Inflammatory macrophage treated with lipopolysaccharide for 4 hours (primary cell): ENCODE measurements around the gene BBS9.

ENCODE experiments used
- DNase-seq: peaks from one replicate; pipeline ENCODE4 v3.0.0-alpha.2; 2020

Gene BBS9

GRCh38 chr7:33563651-33564050 lies 434.3 kb downstream of the BBS9 start:
- DNase-seq = no peak

- no peak for DNase-seq
These were observed 448.8 kb downstream of the BBS9 start for GRCh38 chr7:33578166-33578565.

GRCh38 chr7:33578881-33579672 lies 449.7 kb downstream of the BBS9 start:
- no peak for DNase-seq

- DNase-seq = no peak
These were observed 450.3 kb downstream of the BBS9 start for GRCh38 chr7:33579673-33579960.

GRCh38 chr7:33581236-33581635 lies 451.9 kb downstream of the BBS9 start:
- DNase-seq = no peak

GRCh38 chr7:33582104-33582503 lies 452.7 kb downstream of the BBS9 start:
- DNase-seq = no peak

GRCh38 chr7:33582533-33582932 lies 453.2 kb downstream of the BBS9 start:
- DNase-seq = no peak

GRCh38 chr7:33589911-33590310 lies 460.5 kb downstream of the BBS9 start:
- DNase-seq = no peak

- DNase-seq = no peak
These were observed 461.6 kb downstream of the BBS9 start for GRCh38 chr7:33590916-33591315.

GRCh38 chr7:33591490-33591889 lies 462.1 kb downstream of the BBS9 start:
- DNase-seq = peak; percentile 4

GRCh38 chr7:33592718-33593117 lies 463.4 kb downstream of the BBS9 start:
- no peak for DNase-seq

- no peak for DNase-seq
These were observed 464.2 kb downstream of the BBS9 start for GRCh38 chr7:33593611-33594010.

GRCh38 chr7:33596686-33597085 lies 467.3 kb downstream of the BBS9 start:
- no peak for DNase-seq

GRCh38 chr7:33597181-33597580 lies 467.8 kb downstream of the BBS9 start:
- DNase-seq = no peak

GRCh38 chr7:33601101-33601500 lies 471.7 kb downstream of the BBS9 start:
- no peak for DNase-seq

- no peak for DNase-seq
These were observed 472.5 kb downstream of the BBS9 start for GRCh38 chr7:33601884-33602283.

- no peak for DNase-seq
These were observed 474.7 kb downstream of the BBS9 start for GRCh38 chr7:33604056-33604455.

- no peak for DNase-seq
These were observed 481.6 kb downstream of the BBS9 start for GRCh38 chr7:33610918-33611317.

- DNase-seq = no peak
These were observed 483.1 kb downstream of the BBS9 start for GRCh38 chr7:33612442-33612841.

GRCh38 chr7:33614357-33615117 lies 485.2 kb downstream of the BBS9 start:
- no peak for DNase-seq

- no peak for DNase-seq
These were observed 487.4 kb downstream of the BBS9 start for GRCh38 chr7:33616752-33617151.

- no peak for DNase-seq
These were observed 489.9 kb downstream of the BBS9 start for GRCh38 chr7:33619264-33619663.

GRCh38 chr7:33623267-33623666 lies 493.9 kb downstream of the BBS9 start:
- no peak for DNase-seq

GRCh38 chr7:33624215-33624614 lies 494.9 kb downstream of the BBS9 start:
- no peak for DNase-seq

GRCh38 chr7:33626869-33627268 lies 497.5 kb downstream of the BBS9 start:
- DNase-seq = no peak
